NCI-H1436 treated with DMSO at 0.1 percent for 48 hours (cell line): Measurements from ENCODE around the gene KRT78.

Experiments
- DNase-seq: peaks from one replicate; lab custom pipeline; 2025; lab: John Stamatoyannopoulos, UW

Gene KRT78

DNA sequence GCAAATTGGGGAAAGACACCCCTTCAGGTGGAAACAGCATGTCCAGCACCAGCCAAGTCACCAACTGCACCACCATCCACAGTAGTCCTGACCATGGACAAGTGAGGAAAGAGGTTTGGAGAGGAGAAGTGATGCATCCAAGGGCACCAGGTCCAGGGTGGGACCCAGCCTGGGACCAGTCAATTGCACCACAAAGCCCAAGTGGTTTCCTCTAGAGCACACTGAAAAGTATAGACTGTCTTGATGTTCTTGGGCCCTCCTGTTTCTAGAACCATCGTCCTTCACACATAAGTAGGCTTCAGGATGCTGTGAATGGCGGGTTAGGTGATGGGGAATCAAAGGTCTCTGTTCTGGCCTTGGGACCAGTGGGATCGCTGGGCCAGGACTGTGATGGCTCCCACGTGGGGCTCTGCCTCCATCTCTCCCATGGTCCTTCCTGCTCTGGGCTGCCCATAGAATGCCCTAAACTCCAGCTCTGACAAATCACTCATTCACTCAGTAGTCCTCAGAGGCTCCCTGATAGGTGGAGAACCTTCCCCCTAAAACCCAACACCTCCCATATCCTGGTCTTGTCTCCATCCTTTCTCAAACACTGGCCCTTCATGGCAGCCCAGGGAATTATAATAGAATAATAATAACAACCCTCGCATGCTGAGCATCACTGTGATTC lies 23.9 kb downstream of the KRT78 start:
- DNase-seq, result no peak

- DNase-seq, result no peak
These were observed 24.9 kb downstream of the KRT78 start for GRCh38 chr12:52823761-52824450.

- DNase-seq, result no peak
These were observed 25.9 kb downstream of the KRT78 start for GRCh38 chr12:52822771-52823510.

DNA sequence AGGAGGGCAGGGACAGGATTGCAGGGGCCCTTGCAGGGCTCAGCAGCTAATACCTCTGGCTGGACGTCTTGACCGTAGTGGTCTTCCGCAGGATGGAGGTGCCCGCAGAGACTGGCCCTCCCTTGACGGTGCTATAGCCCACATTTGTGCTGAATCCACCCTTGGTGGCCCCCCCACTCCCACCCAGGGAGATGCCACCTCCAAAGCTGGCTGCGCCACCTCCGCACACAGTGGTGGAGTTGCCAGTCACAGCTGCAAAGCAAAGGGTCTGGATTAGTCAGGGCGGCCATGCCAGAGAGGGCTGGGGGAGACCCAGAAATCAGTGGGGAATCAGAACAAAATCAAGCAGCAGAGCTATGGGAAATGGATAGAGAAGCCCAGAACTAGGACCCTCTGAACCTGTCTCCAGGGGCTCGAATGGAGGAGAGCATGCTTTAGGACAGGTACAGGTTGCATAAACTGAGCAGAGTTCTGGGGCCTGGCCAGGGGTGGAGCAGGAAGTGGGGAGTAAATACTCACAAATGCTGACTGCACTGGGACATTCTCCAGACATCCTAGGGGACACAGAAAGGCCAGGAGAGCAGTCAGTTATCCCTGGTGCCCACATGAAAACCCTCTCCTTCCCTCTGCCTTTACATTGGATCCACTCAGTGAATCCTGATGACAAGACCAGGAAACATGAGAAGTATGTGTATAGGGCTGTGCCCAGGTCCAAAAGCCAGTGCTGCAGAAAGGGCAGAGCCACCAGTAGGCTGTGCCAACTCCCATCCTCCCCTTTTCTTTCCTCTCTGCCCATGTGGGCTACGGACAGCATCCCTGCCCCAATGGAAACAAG lies 26.8 kb downstream of the KRT78 start:
- DNase-seq, result no peak

- DNase-seq, result no peak
These were observed 27.6 kb downstream of the KRT78 start for GRCh38 chr12:52821071-52821730.

DNA sequence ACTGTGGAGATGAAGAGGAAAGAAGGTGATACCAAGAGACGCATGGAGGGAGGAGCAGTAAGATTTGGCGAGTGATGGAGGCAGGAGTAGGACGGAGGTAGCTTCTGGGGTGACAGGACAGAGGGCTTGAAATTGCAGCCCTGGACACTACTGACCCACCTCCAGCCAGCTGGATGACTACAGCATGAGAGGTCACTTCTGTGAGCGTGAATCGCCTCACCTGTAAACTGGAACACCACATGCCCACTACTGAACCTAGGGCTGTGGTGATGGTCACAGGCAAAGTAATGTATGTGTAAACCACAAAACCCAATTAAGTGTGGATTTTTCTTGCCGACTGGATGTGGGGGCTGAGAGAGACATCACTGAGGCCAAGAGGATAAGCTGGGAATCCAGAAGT lies 28.3 kb downstream of the KRT78 start:
- DNase-seq, result no peak

- no peak for DNase-seq
These were observed 28.9 kb downstream of the KRT78 start for GRCh38 chr12:52819731-52820510.

- DNase-seq, result no peak
These were observed 29.8 kb downstream of the KRT78 start for GRCh38 chr12:52818887-52819420.

GRCh38 chr12:52818388-52818787 lies 30.4 kb downstream of the KRT78 start:
- no peak for DNase-seq

DNA sequence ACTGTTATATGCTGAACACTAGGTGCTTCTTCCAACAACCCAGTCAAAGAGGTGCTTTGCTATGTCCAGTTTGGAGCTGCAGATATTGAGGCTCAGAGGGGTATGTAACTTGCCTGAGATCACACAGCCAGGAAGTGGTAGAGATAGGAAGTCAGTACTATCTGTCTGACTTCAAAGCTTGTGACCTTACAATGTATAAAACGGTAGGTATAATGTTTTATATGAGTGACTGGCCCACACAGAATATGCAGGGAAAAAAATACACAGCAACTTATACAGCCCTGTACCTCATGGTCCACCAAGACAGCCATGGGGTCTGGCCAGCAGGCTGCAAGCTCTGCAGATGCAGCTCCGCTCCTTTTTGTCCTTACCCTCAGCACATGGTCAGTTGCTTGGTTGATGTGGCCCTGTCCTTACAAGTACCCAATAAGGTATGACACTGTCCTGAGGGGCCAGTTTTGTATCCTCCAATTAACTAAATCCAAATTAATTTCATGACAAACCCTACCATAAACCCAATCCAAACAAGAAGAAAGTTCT lies 31.0 kb downstream of the KRT78 start:
- DNase-seq, result no peak

DNA sequence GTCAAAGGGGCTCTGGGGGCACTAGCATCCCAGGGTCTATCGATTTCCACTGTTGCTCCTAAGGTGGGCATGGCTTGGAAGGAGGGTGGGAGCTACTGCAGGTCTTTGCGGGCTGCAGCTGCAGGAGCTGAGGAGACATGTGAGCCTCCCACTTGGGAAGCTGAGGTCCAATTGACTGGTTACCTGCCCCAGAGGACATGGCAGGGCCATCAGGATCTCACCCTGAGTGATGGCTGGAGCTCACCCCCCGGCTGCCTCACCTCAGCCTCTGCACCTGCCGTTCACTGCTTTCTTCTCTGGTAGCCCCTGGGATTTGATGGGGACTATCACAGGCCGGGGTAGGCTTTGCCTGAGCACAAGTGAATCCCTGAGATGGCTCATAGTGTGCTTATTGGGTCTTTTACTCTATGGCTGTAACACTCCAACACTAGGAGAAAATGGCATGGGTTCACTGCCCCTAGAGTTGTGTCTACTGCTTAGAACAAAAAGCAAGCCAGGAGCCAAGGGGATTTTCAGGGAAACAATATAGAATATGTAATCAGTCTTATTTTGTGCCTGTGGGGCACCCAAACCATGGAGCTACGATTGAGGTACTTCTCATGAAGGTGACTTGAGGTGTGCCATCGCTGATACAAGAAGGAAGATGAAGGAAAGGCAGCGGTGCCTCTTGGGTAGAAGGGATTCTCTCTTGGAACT lies 31.6 kb downstream of the KRT78 start:
- DNase-seq, result no peak

DNA sequence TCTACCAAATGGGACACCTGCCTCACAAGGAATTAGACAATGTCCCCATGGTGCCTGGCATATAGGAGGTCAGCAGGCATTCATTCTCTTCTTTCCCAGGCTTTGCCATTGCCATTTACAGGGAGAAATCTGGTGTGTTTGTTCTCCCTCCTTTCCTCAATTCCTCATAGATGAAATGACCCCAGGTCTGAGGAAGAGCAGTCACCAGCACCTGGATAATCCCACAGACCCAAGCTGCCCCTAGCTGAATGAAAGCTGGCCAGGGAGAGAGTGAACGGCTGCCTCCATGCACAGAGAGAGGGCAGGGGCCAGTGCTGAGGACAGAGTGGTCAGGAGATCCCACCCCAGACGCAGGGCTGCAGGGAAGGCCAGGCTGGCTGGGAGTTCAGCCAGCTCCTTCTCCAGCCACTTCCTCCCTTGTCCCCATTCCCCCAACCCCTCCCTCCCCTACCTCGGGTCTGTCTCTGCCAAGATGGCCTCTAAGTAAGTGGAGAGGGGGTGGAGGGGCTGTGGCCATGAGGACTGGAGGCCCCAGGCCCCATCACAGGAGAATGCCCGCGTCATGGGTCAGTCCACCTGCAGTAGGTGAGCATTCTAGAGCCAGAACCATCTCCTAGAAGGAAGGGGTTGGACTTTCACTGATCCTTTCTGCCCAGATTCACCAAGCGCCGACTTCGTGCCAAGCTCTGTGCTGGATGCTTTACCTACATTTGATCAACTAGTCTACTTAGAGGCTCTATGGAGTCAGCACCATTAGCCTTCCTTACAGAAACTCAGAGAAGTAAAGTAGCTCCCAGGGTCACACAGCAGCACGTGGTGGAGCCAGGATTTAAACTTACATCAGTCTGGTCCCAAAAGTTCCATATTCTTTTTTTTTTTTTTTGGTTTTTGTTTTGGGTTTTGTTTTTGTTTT lies 32.9 kb downstream of the KRT78 start:
- no peak for DNase-seq

- no peak for DNase-seq
These were observed 33.6 kb downstream of the KRT78 start for GRCh38 chr12:52815161-52815560.

GRCh38 chr12:52814710-52815155 lies 34.1 kb downstream of the KRT78 start:
- DNase-seq, result no peak

DNA sequence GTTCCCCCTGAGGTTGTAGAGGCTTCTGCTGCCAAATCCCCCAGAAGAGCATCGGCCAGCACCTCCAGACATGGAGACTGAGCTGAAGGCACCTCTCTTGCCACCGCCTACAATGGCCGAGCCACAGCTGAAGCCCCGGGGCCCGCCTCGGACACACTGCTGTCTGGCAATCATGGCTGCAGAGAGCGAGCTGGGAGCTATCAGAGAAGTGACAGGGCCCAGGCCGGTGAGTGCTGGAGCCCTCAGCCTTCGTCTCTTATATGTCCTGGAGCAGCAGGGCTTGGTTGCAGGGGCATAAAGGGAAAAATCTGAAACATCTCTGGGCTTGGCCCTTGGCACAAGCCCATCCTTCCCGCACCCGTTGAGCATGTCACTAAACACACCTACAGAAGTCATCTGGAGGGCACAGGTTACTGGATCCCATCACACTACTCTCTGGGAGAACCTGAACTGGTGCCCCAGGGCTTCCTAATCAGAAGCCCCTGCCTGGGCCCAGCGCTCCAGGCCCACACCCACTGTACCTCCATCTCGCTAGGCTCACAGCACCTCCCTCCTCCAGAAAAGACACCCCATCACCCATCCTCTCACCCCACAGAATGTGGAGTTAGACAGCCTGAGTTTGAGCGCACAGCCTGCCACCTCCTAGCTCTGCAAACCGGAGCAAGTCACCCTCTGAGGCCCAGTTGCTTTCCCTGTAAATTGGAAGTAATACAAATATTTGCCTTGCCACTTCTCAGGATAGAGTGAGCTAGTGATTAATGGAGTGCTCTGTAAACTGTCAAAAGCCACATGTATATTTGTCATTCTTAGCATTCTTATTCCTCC lies 34.7 kb downstream of the KRT78 start, which contains the start of gene KRT4:
TSS of gene KRT4 (minus strand) at position 232 of the 825 bp plus-strand sequence. CDS start at position 174, 58 bp downstream.
- DNase-seq, result no peak

- no peak for DNase-seq
These were observed 35.5 kb downstream of the KRT78 start for GRCh38 chr12:52813203-52813819.

GRCh38 chr12:52812749-52813148 lies 36.0 kb downstream of the KRT78 start:
- no peak for DNase-seq
